Dedifferentiated amniotic fluid mesenchymal stem cell (primary cell): Measurements from ENCODE around the gene SEMA4A.
"Not testable (repeated sequence)": the region's sequence is repeated elsewhere in the genome, so short reads cannot be mapped to it uniquely, and the experiment has no call there.

ENCODE experiments used
- DNase-seq: peaks from one replicate; pipeline ENCODE4 v3.0.0-alpha.2; 2016; ENCODE audit errors: extremely low spot score

Gene SEMA4A

GRCh38 chr1:156160000-156160742, 6.8 kb downstream of the SEMA4A start:
- no peak for DNase-seq

- peak; percentile 35 for DNase-seq
These were observed 7.4 kb downstream of the SEMA4A start for GRCh38 chr1:156160743-156161171.

GRCh38 chr1:156162430-156163037, 9.1 kb downstream of the SEMA4A start:
- DNase-seq, result no peak

- DNase-seq, result no peak
These were observed 10.3 kb downstream of the SEMA4A start for GRCh38 chr1:156163712-156164111.

GRCh38 chr1:156164125-156164831, 10.9 kb downstream of the SEMA4A start:
- DNase-seq, result no peak

- no peak for DNase-seq
These were observed 11.7 kb downstream of the SEMA4A start for GRCh38 chr1:156165083-156165482.

- no peak for DNase-seq
These were observed 14.2 kb downstream of the SEMA4A start for GRCh38 chr1:156167536-156167935.

- DNase-seq, result no peak
These were observed 19.5 kb downstream of the SEMA4A start for GRCh38 chr1:156172696-156173470.

- no peak for DNase-seq
These were observed 23.3 kb downstream of the SEMA4A start for GRCh38 chr1:156176610-156177210.

- DNase-seq, result no peak
These were observed 24.7 kb downstream of the SEMA4A start for GRCh38 chr1:156177919-156178654.

- no peak for DNase-seq
These were observed 27.1 kb downstream of the SEMA4A start for GRCh38 chr1:156180471-156180870.

GRCh38 chr1:156181391-156181924, 28.1 kb downstream of the SEMA4A start:
- DNase-seq, result not testable (repeated sequence)

- DNase-seq, result not testable (repeated sequence)
These were observed 28.8 kb downstream of the SEMA4A start for GRCh38 chr1:156182010-156182779.

GRCh38 chr1:156186347-156187177, 33.2 kb downstream of the SEMA4A start:
- DNase-seq, result not testable (repeated sequence)

GRCh38 chr1:156190265-156190664, 36.9 kb downstream of the SEMA4A start:
- not testable (repeated sequence) for DNase-seq

- DNase-seq, result no peak
These were observed 38.0 kb downstream of the SEMA4A start for GRCh38 chr1:156191292-156191964.

GRCh38 chr1:156193208-156193487, 39.8 kb downstream of the SEMA4A start:
- DNase-seq, result no peak

- peak; percentile 99 for DNase-seq
These were observed 40.3 kb downstream of the SEMA4A start, which contains the start of gene SLC25A44 for GRCh38 chr1:156193488-156194299. SLC25A44 (plus strand) TSS chr1:156194104; CDS start chr1:156199848, 5,744 bp downstream.
